ENCODE data around the gene PPFIA3.

Gene PPFIA3

GRCh38 chr19:49155820-49156346 is 36.5 kb downstream of the PPFIA3 start:
- TF ChIP-seq CTCF (conservative IDR thresholded peaks at IDR 0.05; ENCODE audit: control insufficient read depth, insufficient read depth, low read depth, low read length): no peak
- H3K4me3 ChIP-seq (ENCODE audit: control insufficient read depth, low read depth, low read length): no peak overlapping the region
- no peak for DNase-seq (ENCODE audit: low read depth)

GRCh38 chr19:49157445-49158224 is 38.3 kb downstream of the PPFIA3 start, which contains the start of gene TRPM4:
Gene TRPM4 (plus strand): TSS chr19:49157792. CDS start chr19:49157867, 75 bp downstream.
- DNase-seq (ENCODE audit: low read depth): peak; percentile 62
- peak within 1 kb of the TSS; percentile 85 for H3K4me3 ChIP-seq (ENCODE audit: control insufficient read depth, low read depth, low read length)
- no peak for TF ChIP-seq CTCF (conservative IDR thresholded peaks at IDR 0.05; ENCODE audit: control insufficient read depth, insufficient read depth, low read depth, low read length)

GRCh38 chr19:49160450-49161189 is 41.3 kb downstream of the PPFIA3 start:
- no peak overlapping the region for H3K4me3 ChIP-seq (ENCODE audit: control insufficient read depth, low read depth, low read length)
- no peak for TF ChIP-seq CTCF (conservative IDR thresholded peaks at IDR 0.05; ENCODE audit: control insufficient read depth, insufficient read depth, low read depth, low read length)
- DNase-seq (ENCODE audit: low read depth): no peak

- TF ChIP-seq CTCF (conservative IDR thresholded peaks at IDR 0.05; ENCODE audit: control insufficient read depth, insufficient read depth, low read depth, low read length): no peak
- DNase-seq (ENCODE audit: low read depth): no peak
These were observed 42.6 kb downstream of the PPFIA3 start for GRCh38 chr19:49161987-49162386.

GRCh38 chr19:49165111-49165750 is 45.9 kb downstream of the PPFIA3 start:
- no peak for TF ChIP-seq CTCF (conservative IDR thresholded peaks at IDR 0.05; ENCODE audit: control insufficient read depth, insufficient read depth, low read depth, low read length)
- H3K4me3 ChIP-seq (ENCODE audit: control insufficient read depth, low read depth, low read length): no peak overlapping the region
- no peak for DNase-seq (ENCODE audit: low read depth)

More at GRCh38 chr19:49161987-49162386, 42.6 kb downstream of the PPFIA3 start:
- H3K4me3 ChIP-seq (ENCODE audit: control insufficient read depth, low read depth, low read length): no peak overlapping the region

- H3K4me3 ChIP-seq (ENCODE audit: control insufficient read depth, low read depth, low read length): no peak overlapping the region
- TF ChIP-seq CTCF (conservative IDR thresholded peaks at IDR 0.05; ENCODE audit: control insufficient read depth, insufficient read depth, low read depth, low read length): no peak
- no peak for DNase-seq (ENCODE audit: low read depth)
These were observed 46.5 kb downstream of the PPFIA3 start for GRCh38 chr19:49165865-49166301.

All from fibroblast of mammary gland (primary cell).